ENCODE data around the gene PLPP7. TPM values are rescaled to one million over a fixed set of nuclear protein-coding genes. Genes with fewer than 3 reads are reported as not detected.
A peak's percentile ranks its signal among the peaks of the same experiment; 100 is the strongest.

Gene PLPP7
- total and polyA plus RNA-seq, 7 donors = 19.4 to 156 (median 90.5) TPM

DNA sequence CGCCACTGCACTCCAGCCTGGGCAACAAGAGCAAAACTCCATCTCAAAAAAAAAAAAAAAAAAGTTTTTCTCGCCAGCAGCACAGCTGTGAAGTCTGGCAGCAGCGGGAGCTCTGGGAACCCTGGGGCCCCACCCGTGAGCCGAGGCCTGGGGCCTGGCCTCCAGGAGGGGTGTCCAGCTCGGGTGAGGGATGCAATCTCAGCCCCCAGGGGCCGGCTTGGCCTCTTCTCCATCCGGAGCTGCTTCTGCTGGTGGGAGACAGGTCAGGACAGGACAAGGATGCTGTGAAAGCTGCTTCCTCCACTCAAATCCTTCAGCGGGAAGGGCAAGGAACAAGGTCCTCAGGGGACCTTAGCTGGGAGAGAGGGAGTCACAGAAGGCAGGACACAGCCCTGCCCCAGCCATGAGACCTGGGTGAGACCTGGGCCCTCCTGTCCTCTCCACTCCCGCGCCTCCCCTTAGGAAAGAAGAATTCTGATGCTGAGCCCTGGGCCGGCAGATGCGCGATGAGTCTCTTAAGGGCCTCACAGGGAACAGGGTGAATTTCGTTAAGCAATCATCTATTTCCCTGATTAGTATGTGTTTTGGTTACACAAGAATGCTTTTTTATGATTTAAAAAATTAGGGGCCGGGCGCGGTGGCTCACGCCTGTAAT, 30.6 kb downstream of the PLPP7 start:
- 51% methylated on average over 19 of the region's 19 CpGs for WGBS, 3 donors
- no peaks in the 10 kb centered on the region for H3K9me3 ChIP-seq
- DNase-seq (peak; percentile 79 to 94), ATAC-seq (peak; percentile 31 to 65 (median 41))
- intact Hi-C loops (cut with DNase I) = no loop called here
- H3K4me3 ChIP-seq = no peak overlapping the region
- TF ChIP-seq, protein P1, sequence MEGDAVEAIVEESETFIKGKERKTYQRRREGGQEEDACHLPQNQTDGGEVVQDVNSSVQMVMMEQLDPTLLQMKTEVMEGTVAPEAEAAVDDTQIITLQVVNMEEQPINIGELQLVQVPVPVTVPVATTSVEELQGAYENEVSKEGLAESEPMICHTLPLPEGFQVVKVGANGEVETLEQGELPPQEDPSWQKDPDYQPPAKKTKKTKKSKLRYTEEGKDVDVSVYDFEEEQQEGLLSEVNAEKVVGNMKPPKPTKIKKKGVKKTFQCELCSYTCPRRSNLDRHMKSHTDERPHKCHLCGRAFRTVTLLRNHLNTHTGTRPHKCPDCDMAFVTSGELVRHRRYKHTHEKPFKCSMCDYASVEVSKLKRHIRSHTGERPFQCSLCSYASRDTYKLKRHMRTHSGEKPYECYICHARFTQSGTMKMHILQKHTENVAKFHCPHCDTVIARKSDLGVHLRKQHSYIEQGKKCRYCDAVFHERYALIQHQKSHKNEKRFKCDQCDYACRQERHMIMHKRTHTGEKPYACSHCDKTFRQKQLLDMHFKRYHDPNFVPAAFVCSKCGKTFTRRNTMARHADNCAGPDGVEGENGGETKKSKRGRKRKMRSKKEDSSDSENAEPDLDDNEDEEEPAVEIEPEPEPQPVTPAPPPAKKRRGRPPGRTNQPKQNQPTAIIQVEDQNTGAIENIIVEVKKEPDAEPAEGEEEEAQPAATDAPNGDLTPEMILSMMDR (IDR thresholded peaks at IDR 0.05) = no peak
- no peaks in the 10 kb centered on the region for H3K27me3 ChIP-seq (ENCODE audit: insufficient read depth in 3 of 3, low read length in 2 of 3)
- H3K4me1 ChIP-seq = no peaks in the 10 kb centered on the region
- no peaks in the 10 kb centered on the region for H3K36me3 ChIP-seq (ENCODE audit: insufficient read depth in 1 of 2, low read depth in 1 of 2)
- H3K27ac ChIP-seq = peak overlapping the region; percentile 33

DNA sequence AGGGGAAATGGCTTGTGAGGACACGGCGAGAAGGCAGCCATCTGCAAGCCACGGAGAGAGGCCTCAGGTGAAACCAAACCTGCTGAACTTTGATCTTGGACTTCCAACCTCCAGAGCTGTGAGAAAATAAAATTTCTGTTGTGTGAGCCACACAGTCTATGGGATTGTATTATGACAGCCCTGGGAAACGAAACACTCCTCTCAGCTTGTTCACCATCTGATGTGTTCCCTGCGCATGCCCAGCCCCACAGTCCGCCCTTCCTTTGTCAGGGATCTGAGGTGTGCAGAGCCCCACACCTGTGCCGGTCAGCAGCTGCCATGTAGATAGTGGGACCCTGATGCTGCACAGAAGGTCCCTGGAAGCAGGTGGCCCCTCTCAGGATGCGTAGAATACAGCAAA, 34.1 kb downstream of the PLPP7 start:
- Histone ChIP-seq H3K36me3 (ENCODE audit: insufficient read depth in 1 of 2, low read depth in 1 of 2) (no peaks in the 10 kb centered on the region), H3K27me3 (ENCODE audit: insufficient read depth in 3 of 3, low read length in 2 of 3) (no peaks in the 10 kb centered on the region), H3K4me3 (no peak overlapping the region), H3K9me3 (no peaks in the 10 kb centered on the region), H3K4me1 (no peaks in the 10 kb centered on the region), H3K27ac (no peak overlapping the region)
- DNase-seq = peak in 1 of 2 donors; percentile 20
- TF ChIP-seq, protein P1 (IDR thresholded peaks at IDR 0.05) = no peak
- no peak for ATAC-seq
- 80 to 90% (median 88%) methylated on average over 8 of the region's 8 CpGs for WGBS, 3 donors
- intact Hi-C loops (cut with DNase I) = no loop called here

DNA sequence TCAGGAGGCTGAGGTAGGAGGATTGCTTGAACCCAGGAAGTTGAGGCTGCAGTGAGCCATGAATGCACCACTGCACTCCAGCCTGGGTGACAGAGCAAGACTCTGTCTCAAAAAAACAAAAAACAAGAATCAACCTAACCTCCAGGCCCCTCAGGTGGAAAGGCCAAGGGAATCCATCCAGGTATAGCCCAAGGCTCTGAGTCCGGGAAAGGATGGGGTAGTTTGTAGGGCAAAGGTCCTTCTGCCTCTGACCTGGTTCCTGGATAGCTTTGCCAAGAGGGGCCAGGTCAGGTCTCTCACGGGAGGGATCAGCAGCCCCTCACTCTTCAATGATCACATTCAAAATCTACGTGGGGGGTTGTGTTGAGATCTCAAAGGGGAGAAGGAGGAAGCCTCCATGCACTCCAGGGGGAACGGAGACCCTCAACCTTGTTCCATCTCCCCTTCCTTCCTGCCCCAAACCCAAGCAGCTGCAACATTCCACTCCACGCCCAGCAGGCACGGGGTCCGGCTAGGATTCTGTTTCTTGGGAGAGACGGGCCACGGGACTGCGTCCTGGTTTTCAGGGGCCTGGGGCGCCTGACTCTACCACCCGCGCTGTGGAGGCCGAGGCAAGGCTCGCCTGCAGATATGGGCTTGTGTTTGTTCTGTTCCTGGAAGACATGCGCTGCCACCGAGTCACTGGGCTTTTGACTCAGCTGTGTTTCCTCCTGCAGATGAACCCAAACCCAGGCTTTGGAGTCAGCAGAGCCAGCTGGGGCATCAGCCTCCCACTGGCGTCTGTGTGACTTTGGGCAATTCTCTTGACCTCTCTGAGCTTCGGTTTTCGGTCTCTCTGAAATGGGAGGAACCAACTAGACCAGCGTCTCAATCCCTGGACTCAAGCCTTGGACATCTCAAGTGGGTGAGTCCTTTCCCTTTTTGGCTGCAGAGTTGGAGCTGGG, 35.5 kb downstream of the PLPP7 start:
- Histone ChIP-seq H3K36me3 (ENCODE audit: insufficient read depth in 1 of 2, low read depth in 1 of 2) (no peaks in the 10 kb centered on the region), H3K9me3 (no peaks in the 10 kb centered on the region), H3K4me3 (no peak overlapping the region), H3K27ac (no peak overlapping the region), H3K27me3 (ENCODE audit: insufficient read depth in 3 of 3, low read length in 2 of 3) (no peaks in the 10 kb centered on the region), H3K4me1 (no peaks in the 10 kb centered on the region)
- TF ChIP-seq, protein P1 (IDR thresholded peaks at IDR 0.05) = no peak
- 85 to 87% (median 85%) methylated on average over 21 of the region's 21 CpGs for WGBS, 3 donors
- DNase-seq (peak in 1 of 2 donors; percentile 26), ATAC-seq (no peak)
- intact Hi-C loops (cut with DNase I) = no loop called here

DNA sequence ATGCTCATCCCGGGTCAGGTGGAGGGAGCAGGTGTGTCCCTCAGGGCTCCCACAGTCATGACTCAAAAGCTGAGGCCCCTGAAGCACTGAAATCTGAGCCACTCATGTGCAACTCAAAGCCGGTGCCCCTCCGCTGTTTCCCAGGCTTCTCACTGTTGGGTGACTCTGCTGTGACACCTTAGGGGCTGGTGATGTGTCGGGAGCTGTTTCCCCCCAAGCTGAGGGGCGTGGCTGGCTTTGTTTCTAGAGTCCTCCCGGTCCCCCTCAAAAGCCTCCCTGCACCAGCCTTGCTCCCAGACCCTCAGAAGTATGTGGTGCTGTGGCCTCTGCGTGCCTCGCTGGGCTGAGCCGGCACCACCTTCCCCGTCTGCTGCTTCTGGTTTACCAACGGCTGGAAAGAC, 39.7 kb downstream of the PLPP7 start:
- H3K27me3 ChIP-seq (ENCODE audit: insufficient read depth in 3 of 3, low read length in 2 of 3) = no peaks in the 10 kb centered on the region
- intact Hi-C loops (cut with DNase I) = no loop called here
- H3K9me3 ChIP-seq = no peaks in the 10 kb centered on the region
- WGBS, 3 donors = 77 to 84% (median 80%) methylated on average over 11 of the region's 11 CpGs
- TF ChIP-seq, protein P1 (IDR thresholded peaks at IDR 0.05) = no peak
- H3K4me1 ChIP-seq = peaks cover 5% of the 10 kb centered on the region
- H3K4me3 ChIP-seq = no peak overlapping the region
- no peaks in the 10 kb centered on the region for H3K36me3 ChIP-seq (ENCODE audit: insufficient read depth in 1 of 2, low read depth in 1 of 2)
- peak in 1 of 2 donors; percentile 32 for DNase-seq
- ATAC-seq = no peak
- H3K27ac ChIP-seq = no peak overlapping the region
